ENCODE data around the gene GRM8. TPM values are rescaled to one million over a fixed set of nuclear protein-coding genes. Genes with fewer than 3 reads are reported as not detected.

The GRM8 gene
- total RNA-seq, 1 experiment from 2014 or later: 0.80 TPM

GRCh38 chr7:126535176-126535575, 717.6 kb downstream of the GRM8 start:
- no peaks in the 10 kb centered on the region for H3K9me3 ChIP-seq (ENCODE audit: low read depth, low read length, poor library complexity, severe bottlenecking)
- no peaks in the 10 kb centered on the region for H3K27me3 ChIP-seq (replicated peaks; ENCODE audit: insufficient read depth, low read depth, low read length, poor library complexity)
- H3K36me3 ChIP-seq (ENCODE audit: insufficient read depth, low read length, poor library complexity, severe bottlenecking): no peaks in the 10 kb centered on the region
- no peak overlapping the region for H3K27ac ChIP-seq (ENCODE audit: low read depth, low read length, poor library complexity, severe bottlenecking)
- ChIA-PET POLR2A (ENCODE audit: low non-redundant PET) (no interaction called here), CTCF (no interaction called here)
- intact Hi-C loops (cut with micrococcal nuclease; ENCODE audit: unreplicated experiment): no loop called here
- BruUV-seq (replicated peaks): no TSS peak
- H3K4me3 ChIP-seq (ENCODE audit: low read depth, low read length, poor library complexity, severe bottlenecking): no peak overlapping the region
- DNase-seq (ENCODE audit: low spot score): no peak
- TF ChIP-seq EZH2 (IDR thresholded peaks at IDR 0.05; ENCODE audit: borderline replicate concordance, low read depth, low read length, poor library complexity, severe bottlenecking): no peak
- no peak for TF ChIP-seq CTCF (conservative IDR thresholded peaks at IDR 0.05; ENCODE audit: low read depth, low read length)
- H3K4me1 ChIP-seq (ENCODE audit: insufficient read depth, low read length, poor library complexity, severe bottlenecking): no peaks in the 10 kb centered on the region

GRCh38 chr7:126533715-126534114, 719.0 kb downstream of the GRM8 start:
- POLR2A ChIA-PET (ENCODE audit: low non-redundant PET): no interaction called here
- no peak for TF ChIP-seq CTCF (conservative IDR thresholded peaks at IDR 0.05; ENCODE audit: low read depth, low read length)
- TF ChIP-seq EZH2 (IDR thresholded peaks at IDR 0.05; ENCODE audit: borderline replicate concordance, low read depth, low read length, poor library complexity, severe bottlenecking): no peak

DNA sequence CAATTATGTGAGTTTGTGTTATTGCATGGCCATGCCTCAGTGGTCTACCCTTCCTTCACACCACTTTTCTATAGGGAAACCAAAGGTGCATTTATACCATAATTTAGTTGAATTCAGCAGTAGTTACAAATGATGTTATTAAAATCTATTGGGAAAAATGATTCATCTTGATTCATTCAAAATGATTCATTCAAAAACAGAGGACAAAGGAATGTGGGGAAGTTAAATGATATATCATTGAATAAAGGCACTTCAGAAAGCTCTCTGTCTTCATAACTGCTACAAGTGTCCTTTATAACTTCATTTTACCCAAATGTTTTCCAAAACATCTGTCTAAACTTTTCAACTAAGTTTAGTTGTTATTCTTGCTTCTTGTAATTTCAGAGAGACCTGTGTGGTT, 722.9 kb downstream of the GRM8 start:
- Histone ChIP-seq H3K36me3 (ENCODE audit: insufficient read depth, low read length, poor library complexity, severe bottlenecking) (no peaks in the 10 kb centered on the region), H3K9me3 (ENCODE audit: low read depth, low read length, poor library complexity, severe bottlenecking) (no peaks in the 10 kb centered on the region), H3K4me3 (ENCODE audit: low read depth, low read length, poor library complexity, severe bottlenecking) (no peak overlapping the region), H3K27ac (ENCODE audit: low read depth, low read length, poor library complexity, severe bottlenecking) (no peak overlapping the region), H3K27me3 (replicated peaks; ENCODE audit: insufficient read depth, low read depth, low read length, poor library complexity) (no peaks in the 10 kb centered on the region), H3K4me1 (ENCODE audit: insufficient read depth, low read length, poor library complexity, severe bottlenecking) (no peaks in the 10 kb centered on the region)
- TF ChIP-seq CTCF (conservative IDR thresholded peaks at IDR 0.05; ENCODE audit: low read depth, low read length): no peak
- TF ChIP-seq EZH2 (IDR thresholded peaks at IDR 0.05; ENCODE audit: borderline replicate concordance, low read depth, low read length, poor library complexity, severe bottlenecking): no peak
- BruUV-seq (replicated peaks): no TSS peak
- intact Hi-C loops (cut with micrococcal nuclease; ENCODE audit: unreplicated experiment): no loop called here
- ChIA-PET POLR2A (ENCODE audit: low non-redundant PET) (no interaction called here), CTCF (no interaction called here)
- no peak for DNase-seq (ENCODE audit: low spot score)

More at GRCh38 chr7:126533715-126534114, 719.0 kb downstream of the GRM8 start:
- Histone ChIP-seq H3K27me3 (replicated peaks; ENCODE audit: insufficient read depth, low read depth, low read length, poor library complexity) (no peaks in the 10 kb centered on the region), H3K4me3 (ENCODE audit: low read depth, low read length, poor library complexity, severe bottlenecking) (no peak overlapping the region), H3K4me1 (ENCODE audit: insufficient read depth, low read length, poor library complexity, severe bottlenecking) (no peaks in the 10 kb centered on the region), H3K27ac (ENCODE audit: low read depth, low read length, poor library complexity, severe bottlenecking) (no peak overlapping the region), H3K36me3 (ENCODE audit: insufficient read depth, low read length, poor library complexity, severe bottlenecking) (no peaks in the 10 kb centered on the region), H3K9me3 (ENCODE audit: low read depth, low read length, poor library complexity, severe bottlenecking) (no peaks in the 10 kb centered on the region)
- no TSS peak for BruUV-seq (replicated peaks)
- CTCF ChIA-PET: no interaction called here
- intact Hi-C loops (cut with micrococcal nuclease; ENCODE audit: unreplicated experiment): no loop called here
- no peak for DNase-seq (ENCODE audit: low spot score)
